ENCODE results near the gene TMEM63C.

Gene TMEM63C

GRCh38 chr14:77303417-77304156 is 122.0 kb downstream of the TMEM63C start (continued):
- TF ChIP-seq ZBTB11 (tag by site-specific recombination; conservative IDR thresholded peaks at IDR 0.05; ENCODE audit: low read depth) = no peak
- TF ChIP-seq GFI1B (tag by site-specific recombination; IDR thresholded peaks at IDR 0.05) = no peak
- TF ChIP-seq ZNF155 (tag by site-specific recombination; IDR thresholded peaks at IDR 0.05) = no peak
- no peak for TF ChIP-seq ELK4 (IDR thresholded peaks at IDR 0.05; ENCODE audit: borderline replicate concordance, low read depth, low read length)
- TF ChIP-seq ZNF24 (tag by site-specific recombination; IDR thresholded peaks at IDR 0.05) = peak; percentile 82
- TF ChIP-seq ZSCAN23 (tag by site-specific recombination; IDR thresholded peaks at IDR 0.05) = peak; percentile 43; the same call in 1 of the 2 replicates
- no peak for TF ChIP-seq ZNF174 (tag by site-specific recombination; IDR thresholded peaks at IDR 0.05)
- TF ChIP-seq ZNF639 (tag by site-specific recombination; IDR thresholded peaks at IDR 0.05) = peak; percentile 55; the same call in 1 of the 2 replicates
- no peak for TF ChIP-seq ZNF423 (tag by site-specific recombination; IDR thresholded peaks at IDR 0.05)
- TF ChIP-seq ZNF660 (tag by site-specific recombination; IDR thresholded peaks at IDR 0.05) = peak; percentile 80
- no peak for TF ChIP-seq ZNF521 (tag by site-specific recombination; IDR thresholded peaks at IDR 0.05)
- no peak for TF ChIP-seq ZNF302 (tag by site-specific recombination; IDR thresholded peaks at IDR 0.05; ENCODE audit: low read depth)
- no peak for TF ChIP-seq ZNF580 (tag by site-specific recombination; IDR thresholded peaks at IDR 0.05)
- TF ChIP-seq BCL11A (tag by site-specific recombination; IDR thresholded peaks at IDR 0.05; ENCODE audit: low read depth) = peak; percentile 77; the same call in 1 of the 2 replicates
- no peak for TF ChIP-seq ZNF514 (tag by site-specific recombination; IDR thresholded peaks at IDR 0.05)
- TF ChIP-seq PBX3 (CRISPR knock-in tag; IDR thresholded peaks at IDR 0.05) = no peak
- no peak for TF ChIP-seq PRDM4 (tag by site-specific recombination; IDR thresholded peaks at IDR 0.05)
- peak; percentile 66 for TF ChIP-seq ATF2 (tag by site-specific recombination; IDR thresholded peaks at IDR 0.05; ENCODE audit: low read depth)
- no peak for TF ChIP-seq ZNF211 (tag by site-specific recombination; IDR thresholded peaks at IDR 0.05; ENCODE audit: low read depth)
- TF ChIP-seq ZBTB8A (tag by site-specific recombination; IDR thresholded peaks at IDR 0.05) = no peak
- TF ChIP-seq ZNF645 (tag by site-specific recombination; IDR thresholded peaks at IDR 0.05) = no peak
- TF ChIP-seq GLI4 (tag by site-specific recombination; IDR thresholded peaks at IDR 0.05) = no peak
- no peak; the same call in 1 of the 2 replicates for TF ChIP-seq RBAK (tag by site-specific recombination; IDR thresholded peaks at IDR 0.05)
- no peak for TF ChIP-seq ZNF560 (tag by site-specific recombination; IDR thresholded peaks at IDR 0.05; ENCODE audit: borderline replicate concordance)
- no peak for TF ChIP-seq ZNF677 (tag by site-specific recombination; IDR thresholded peaks at IDR 0.05)
- peak; percentile 77; the same call in 1 of the 2 replicates for TF ChIP-seq ZNF10 (tag by site-specific recombination; IDR thresholded peaks at IDR 0.05)
- no peak for TF ChIP-seq ZSCAN16 (tag by site-specific recombination; IDR thresholded peaks at IDR 0.05)
